Stimulated activated CD4-positive, alpha-beta T cell treated with anti-CD3 and anti-CD28 coated beads, TNF-alpha, amount 100 ng/mL, for 48 hours (primary cell): ENCODE measurements around the gene GFAP.
A peak's percentile ranks its signal among the peaks of the same experiment; 100 is the strongest.

Experiments
- DNase-seq, 3 donors: peaks; one replicate each; pipeline ENCODE4 v3.0.0-alpha.2; 2020; ENCODE audit warnings: low read depth in 3 of 3

The GFAP gene

GRCh38 chr17:44931376-44931775, 16.1 kb upstream of the GFAP start:
- no peak for DNase-seq

- no peak for DNase-seq
Measured at GRCh38 chr17:44930667-44931066, 15.4 kb upstream of the GFAP start.

GRCh38 chr17:44928950-44929720, 13.8 kb upstream of the GFAP start:
- DNase-seq: no peak

- no peak for DNase-seq
Measured at GRCh38 chr17:44928136-44928535, 12.8 kb upstream of the GFAP start.

GRCh38 chr17:44927696-44928095, 12.4 kb upstream of the GFAP start:
- DNase-seq: no peak

- DNase-seq: no peak
Measured at GRCh38 chr17:44926821-44927525, 11.7 kb upstream of the GFAP start.

- no peak for DNase-seq
Measured at GRCh38 chr17:44925731-44926697, 10.7 kb upstream of the GFAP start.

- DNase-seq: no peak
Measured at GRCh38 chr17:44924107-44924544, 8.8 kb upstream of the GFAP start.

- DNase-seq: no peak
Measured at GRCh38 chr17:44922746-44923470, 7.6 kb upstream of the GFAP start.

GRCh38 chr17:44922136-44922535, 6.8 kb upstream of the GFAP start:
- no peak for DNase-seq

GRCh38 chr17:44921122-44921882, 6.0 kb upstream of the GFAP start:
- no peak for DNase-seq

- DNase-seq: no peak
Measured at GRCh38 chr17:44920565-44920940, 5.3 kb upstream of the GFAP start.

- peak; percentile 28 to 45 (median 44) for DNase-seq
Measured at GRCh38 chr17:44919885-44920564, 4.7 kb upstream of the GFAP start.

- DNase-seq: no peak
Measured at GRCh38 chr17:44919411-44919810, 4.1 kb upstream of the GFAP start.

GRCh38 chr17:44918006-44918405, 2.7 kb upstream of the GFAP start:
- no peak for DNase-seq

GRCh38 chr17:44917456-44917855, 2.2 kb upstream of the GFAP start:
- DNase-seq: no peak

- DNase-seq: no peak
Measured at GRCh38 chr17:44916781-44917241, 1.5 kb upstream of the GFAP start.

GRCh38 chr17:44915862-44916780, 821 bp upstream of the GFAP start:
- no peak for DNase-seq

GRCh38 chr17:44914698-44915271, 515 bp downstream of the GFAP start:
- DNase-seq: no peak
